GM12872 (cell line): ENCODE results near the gene FGFR4.
A peak's percentile ranks its signal among the peaks of the same experiment; 100 is the strongest.

Experiments
- CTCF ChIP-seq: IDR thresholded peaks from 3 replicates; pipeline ENCODE4 v1.5.1; 2011; ENCODE audit warnings: low read depth, mild to moderate bottlenecking, low read length, moderate library complexity; ENCODE audit not compliant: insufficient read depth

Gene FGFR4

GRCh38 chr5:177105691-177106476, 19.2 kb downstream of the FGFR4 start:
- TF ChIP-seq CTCF = no peak

- TF ChIP-seq CTCF = no peak
Measured at GRCh38 chr5:177107159-177107558, 20.4 kb downstream of the FGFR4 start.

GRCh38 chr5:177109810-177110209, 23.1 kb downstream of the FGFR4 start:
- TF ChIP-seq CTCF = no peak

- peak; percentile 99 for TF ChIP-seq CTCF
Measured at GRCh38 chr5:177111720-177112394, 25.1 kb downstream of the FGFR4 start.

GRCh38 chr5:177112589-177113220, 26.0 kb downstream of the FGFR4 start:
- no peak for TF ChIP-seq CTCF

- peak; percentile 100 for TF ChIP-seq CTCF
Measured at GRCh38 chr5:177113566-177114424, 27.1 kb downstream of the FGFR4 start.
